ENCODE measurements around the gene CCND1.
"Not testable (repeated sequence)": the region's sequence is repeated elsewhere in the genome, so short reads cannot be mapped to it uniquely, and the experiment has no call there.

Gene CCND1

DNA sequence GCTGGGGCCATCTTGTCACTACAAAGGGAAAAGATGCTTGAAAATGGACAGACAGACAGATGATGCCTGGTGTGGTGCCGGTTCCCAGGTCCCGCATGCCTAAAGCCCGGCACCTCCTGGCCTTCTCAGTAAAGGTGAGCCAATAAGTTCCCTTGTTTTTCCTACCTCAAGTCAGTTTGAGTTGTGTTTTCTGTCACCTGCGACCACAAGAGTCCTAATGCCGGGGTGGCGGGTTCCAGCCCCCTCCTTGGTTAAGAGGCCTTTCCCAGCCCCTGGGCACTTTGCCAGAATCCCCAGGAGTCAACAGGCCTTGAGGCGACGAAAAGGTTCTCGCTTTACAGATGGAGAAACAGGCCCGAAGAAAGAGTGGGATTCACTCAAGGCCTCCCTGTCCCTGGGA, 53.8 kb downstream of the CCND1 start:
- DNase-seq, result no peak

DNA sequence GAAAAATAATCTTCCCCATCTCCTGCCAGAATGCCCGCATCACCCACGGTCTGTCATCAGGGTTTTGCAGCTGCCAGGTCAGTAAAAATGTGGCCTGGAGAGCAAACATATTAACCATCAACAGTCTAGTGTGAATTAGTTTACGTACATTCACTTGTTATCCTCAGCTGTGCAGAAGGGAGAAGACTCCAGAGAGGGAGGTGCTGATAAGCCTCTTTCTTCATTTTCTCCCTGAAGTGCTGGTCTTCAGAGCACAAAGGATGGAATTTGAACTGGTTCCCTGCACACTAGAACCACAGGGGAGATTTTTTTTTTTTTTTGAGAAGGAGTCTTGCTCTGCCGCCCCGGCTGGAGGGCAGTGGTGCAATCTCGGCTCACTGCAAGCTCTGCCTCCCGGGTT, 54.6 kb downstream of the CCND1 start:
- no peak for DNase-seq

DNA sequence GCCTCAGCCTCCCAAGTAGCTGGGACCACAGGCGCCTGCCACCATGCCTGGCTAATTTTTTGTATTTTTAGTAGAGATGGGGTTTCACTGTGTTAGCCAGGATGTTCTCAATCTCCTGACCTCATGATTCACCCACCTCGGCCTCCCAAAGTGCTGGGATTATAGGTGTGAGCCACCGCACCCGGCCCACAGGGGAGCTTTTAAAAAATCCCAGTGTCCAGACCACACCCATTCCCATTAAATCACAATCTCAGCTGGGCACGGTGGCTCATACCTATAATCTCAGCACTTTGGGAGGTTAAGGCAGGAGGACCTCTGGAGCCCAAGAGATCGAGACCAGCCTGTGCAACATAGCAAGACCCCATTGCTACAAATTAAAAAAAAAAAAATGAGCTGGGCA, 55.0 kb downstream of the CCND1 start:
- not testable (repeated sequence) for DNase-seq

DNA sequence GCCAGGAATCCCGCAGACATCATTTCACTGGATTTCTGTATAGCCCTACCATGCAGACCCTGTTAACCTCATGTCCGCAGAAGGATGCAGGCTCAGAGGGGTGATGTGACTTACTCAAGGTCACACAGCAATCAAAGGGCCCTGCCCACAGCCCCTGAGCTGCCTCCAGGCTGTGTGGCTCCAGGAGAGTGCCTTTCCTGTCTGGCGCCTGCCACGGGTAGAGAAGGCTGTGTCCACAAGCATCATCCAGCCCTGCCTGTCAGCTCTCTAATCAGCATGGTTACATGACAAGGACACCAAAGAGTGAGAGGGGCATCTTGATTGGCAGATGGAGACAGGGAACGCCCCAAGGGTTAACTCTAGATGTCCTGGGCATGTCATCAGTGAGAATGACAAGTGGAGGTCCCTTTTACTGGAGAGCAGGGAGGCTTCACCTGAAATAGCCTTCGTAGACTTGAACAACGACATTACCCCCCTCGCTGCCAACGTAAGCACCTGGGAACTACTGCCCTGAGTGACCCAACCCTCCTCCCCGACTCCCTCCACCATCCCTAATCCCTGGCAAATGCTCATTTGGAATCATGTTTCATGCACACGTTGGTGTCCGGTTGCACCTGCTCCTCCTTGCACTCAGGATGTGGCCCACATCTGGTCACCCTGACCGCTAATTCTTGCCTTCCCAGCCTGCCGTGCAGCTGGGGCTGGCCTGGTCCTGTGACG, 56.0 kb downstream of the CCND1 start:
- DNase-seq, result no peak

DNA sequence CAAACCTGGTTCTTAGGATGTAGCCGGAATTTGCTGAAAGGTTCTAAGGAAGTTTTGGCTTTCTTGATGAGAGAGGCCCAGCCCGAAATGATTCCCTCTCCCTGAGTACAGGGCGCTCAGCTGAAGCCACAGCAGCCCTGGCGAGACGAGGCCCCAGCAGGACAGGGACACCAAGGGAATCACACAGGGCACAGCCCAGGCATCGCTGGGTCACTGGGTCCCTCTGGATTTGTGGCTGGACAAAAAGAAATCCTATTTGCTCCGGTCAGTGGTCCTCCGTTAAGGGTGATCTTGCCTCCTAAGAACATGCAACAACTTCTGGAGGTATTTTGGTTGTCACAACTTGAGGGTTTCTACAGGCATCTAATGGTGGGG, 56.5 kb downstream of the CCND1 start:
- no peak for DNase-seq

DNA sequence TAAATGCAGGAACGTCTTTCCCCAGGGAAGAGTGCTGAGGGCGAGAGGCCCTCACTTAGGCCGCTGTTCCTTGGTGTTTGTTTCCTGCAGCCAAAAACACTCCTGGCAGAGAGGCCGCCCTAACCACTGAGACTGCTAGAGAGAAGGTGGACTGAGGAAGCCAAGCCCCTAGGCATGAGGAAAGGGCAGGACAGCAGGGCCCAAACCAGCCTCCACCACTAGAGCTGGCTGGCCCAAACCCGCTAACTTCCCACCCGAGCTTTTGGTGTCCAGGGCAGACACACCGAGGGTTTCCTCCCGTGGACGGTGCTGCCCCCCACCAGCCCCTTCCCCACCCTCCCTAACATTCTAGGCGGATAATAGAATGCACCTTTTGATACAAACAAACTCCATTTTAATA, 56.9 kb downstream of the CCND1 start:
- DNase-seq, result no peak

DNA sequence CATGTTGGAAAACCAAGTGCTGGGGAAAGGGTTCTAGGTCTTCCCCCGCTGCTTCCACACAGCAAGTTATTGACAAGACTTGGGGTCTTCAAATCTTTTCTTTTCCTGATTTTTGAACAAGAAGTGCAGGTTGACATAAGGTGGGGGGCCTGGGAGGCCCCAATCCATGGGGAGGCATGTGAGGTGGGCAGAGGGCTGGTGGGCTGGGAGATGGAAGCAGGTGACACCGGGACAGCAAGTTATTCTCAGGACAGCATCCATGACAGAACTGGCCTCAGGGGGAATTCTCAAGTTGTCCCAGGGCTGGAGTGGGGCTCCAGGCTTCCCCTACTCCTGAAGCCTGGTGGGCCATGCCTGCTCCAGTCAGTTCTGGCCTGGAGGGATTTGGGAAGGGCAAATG, 57.4 kb downstream of the CCND1 start:
- DNase-seq, result no peak

DNA sequence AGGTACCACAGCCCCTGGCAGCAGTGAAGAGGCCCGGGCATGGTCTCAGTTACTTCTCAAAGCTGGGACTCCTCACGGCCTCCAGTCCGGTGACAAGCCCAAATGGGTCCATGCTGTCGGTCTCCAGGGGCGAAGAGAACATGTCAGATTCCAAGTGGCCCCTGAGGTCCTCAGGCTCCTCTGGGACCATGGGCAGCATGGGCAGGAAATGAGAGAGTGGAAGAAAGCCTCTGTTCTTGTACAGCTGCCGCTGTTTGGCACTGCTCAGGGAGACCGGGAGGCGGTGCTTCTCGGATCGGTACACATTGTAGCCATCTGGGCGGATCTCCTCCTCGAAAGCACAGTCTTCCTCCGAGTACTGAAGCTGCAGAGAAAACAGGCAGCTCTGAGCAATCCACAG, 58.3 kb downstream of the CCND1 start:
- no peak for DNase-seq

DNA sequence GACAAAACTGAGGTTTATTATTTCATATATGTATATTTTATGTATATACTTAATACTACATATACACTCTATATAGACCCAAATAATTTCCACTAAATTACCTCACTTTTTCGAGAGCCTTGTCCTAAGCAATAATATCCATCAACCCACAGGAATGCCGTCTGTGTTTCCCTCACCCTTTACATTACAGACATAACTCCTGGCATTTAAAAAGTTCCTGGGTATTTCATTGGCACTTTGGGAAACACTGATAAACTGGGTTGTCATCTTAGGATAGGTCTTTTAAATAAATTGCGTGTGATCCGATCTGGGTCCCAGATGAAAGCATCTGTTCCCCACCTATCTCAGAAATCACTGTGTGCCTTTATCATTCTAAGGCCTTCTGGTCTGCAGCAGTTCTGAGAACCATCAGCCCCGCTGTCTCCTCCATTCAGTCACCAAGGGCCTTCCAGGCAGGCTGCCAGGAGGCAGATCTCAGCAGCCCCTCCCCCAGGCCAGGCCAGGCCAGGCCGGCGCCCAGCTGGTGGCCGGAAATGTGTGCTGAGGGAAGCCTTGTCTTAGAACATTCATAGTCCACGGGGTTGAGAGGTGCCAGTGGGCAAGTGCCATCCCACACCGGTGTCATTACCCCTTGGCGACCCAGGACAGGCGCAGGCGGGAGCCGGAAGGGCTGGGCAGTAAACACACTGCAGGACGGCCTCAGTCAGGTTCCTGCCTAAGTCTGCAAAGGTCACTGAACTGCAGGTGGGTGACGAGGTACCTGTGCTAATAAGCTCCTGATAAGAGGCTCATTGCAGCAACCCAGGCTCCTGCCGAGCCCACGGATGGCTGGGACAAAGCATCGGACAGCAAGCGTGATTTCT, 59.6 kb downstream of the CCND1 start:
- DNase-seq, result no peak

DNA sequence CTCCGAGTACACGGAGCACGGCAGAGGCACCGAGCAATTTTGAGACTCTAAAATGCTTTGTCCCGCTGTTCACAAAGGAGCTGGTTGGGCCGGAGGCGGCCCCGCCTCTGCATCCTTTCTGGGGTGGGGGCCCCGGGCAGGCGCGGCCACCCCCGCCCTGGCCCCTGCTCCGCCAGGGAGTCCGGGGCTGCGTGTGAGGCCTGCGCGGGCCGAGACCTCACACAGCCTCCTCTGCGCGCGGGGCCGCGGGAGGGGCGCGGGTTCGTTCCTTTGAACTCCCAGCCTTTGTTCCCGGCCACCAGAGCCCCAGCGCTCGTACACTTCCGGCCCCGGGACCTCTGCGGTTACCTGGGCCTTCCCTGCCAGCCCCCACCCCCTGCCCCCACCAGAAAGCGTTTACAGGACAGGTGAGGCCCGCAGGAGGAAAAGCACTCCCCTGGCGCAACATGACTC, 61.3 kb downstream of the CCND1 start:
- no peak for DNase-seq

DNA sequence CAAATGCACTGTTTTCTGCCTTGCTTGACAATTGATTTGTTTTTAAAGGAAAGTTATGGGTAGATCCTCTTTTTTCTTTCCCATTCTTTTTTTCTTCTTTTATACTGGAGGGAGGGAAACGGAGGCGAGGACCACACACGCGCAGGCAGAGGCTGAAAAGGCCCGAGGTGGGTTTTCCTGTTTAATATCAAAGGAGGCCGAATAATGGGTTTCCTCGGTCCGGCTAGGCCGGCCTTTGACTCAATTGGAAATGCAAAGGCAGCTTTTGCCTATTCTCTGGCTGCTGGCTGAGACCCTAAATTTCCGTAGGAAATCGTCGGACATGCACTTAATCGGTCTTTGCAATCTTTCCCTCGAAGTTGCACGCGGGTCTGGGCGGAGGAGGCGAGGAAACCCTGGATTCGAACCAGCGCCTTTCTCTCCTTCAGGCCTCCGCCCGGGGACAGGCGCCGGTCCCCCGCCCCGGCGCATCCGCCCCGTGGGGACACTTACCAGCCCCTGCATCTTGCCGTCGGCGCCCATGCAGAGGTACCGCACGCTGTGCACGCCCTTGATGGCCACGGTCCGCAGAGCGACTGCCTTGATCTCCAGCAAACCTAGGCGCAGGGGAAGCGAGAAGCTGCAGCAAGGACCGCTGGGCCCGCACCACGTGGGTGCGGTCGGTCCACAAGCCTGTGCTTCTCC, 62.0 kb downstream of the CCND1 start:
- no peak for DNase-seq

DNA sequence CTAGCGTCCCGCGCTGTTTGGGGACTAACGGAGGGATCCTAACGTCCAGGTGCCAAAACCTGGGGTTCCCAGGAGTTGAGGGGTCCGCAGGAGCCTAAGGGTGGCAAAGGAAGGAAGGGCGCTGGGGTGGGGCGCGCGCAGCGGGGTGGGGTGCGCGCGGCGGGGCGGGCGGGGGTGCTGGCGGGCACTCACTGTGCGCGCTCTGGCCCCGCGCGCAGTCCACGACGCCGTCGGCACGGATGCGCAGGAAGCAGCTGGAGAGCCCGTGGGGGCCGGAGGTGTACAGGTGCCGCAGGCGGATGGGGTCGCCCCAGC, 62.5 kb downstream of the CCND1 start:
- no peak for DNase-seq
